Endothelial cell of umbilical vein (primary cell): ENCODE measurements around the gene MRPL38. TPM values are rescaled to one million over a fixed set of nuclear protein-coding genes. Genes with fewer than 3 reads are reported as not detected.

ENCODE experiments used
- BruUV-seq: library from RNA; stranded (reverse); fragments of 400-500 nt; replicated peaks from 2 replicates; lab custom pipeline; 2021; lab: Mats Ljungman, UMichigan
- CTCF ChIA-PET: fragments of 300-600, 350-600 bp; sonication (Branson Sonifier 250); formaldehyde crosslinking; loops from one replicate; lab custom pipeline; 2021; ENCODE audit warnings: antibody characterized with exemption, inconsistent platforms; lab: Charles Lee
- POLR2A ChIA-PET: fragments of 300-600, 350-600 bp; sonication (Branson Sonifier 250); formaldehyde crosslinking; loops from one replicate; lab custom pipeline; 2021; ENCODE audit warnings: antibody characterized with exemption, inconsistent platforms; lab: Charles Lee
- DNase-seq: peaks from one replicate; pipeline ENCODE4 v3.0.0-alpha.2; 2011; ENCODE audit warnings: low read depth, low spot score
- FAIRE-seq: peaks from 2 replicates; lab custom pipeline; 2011; peaks lifted over from hg19 to GRCh38; lab: Jason Lieb, UNC
- H2AFZ ChIP-seq: 2 replicates; pipeline ENCODE4 v1.6.0; 2012; ENCODE audit warnings: low read depth, low read length, control low read depth, inconsistent platforms
- H3K27ac ChIP-seq: 2 replicates; pipeline ENCODE4 v1.5.1; 2011; ENCODE audit warnings: low read depth, mild to moderate bottlenecking, control low read depth, low read length, moderate library complexity; ENCODE audit not compliant: insufficient read depth
- H3K27me3 ChIP-seq, 2 experiments: 2 replicates each; pipeline versions ENCODE4 v1.6.0 to v1.6.1; 2011; ENCODE audit warnings: low read length in 2 of 2, mixed read lengths in 1 of 2; ENCODE audit not compliant: control insufficient read depth in 2 of 2, insufficient read depth in 2 of 2
- H3K36me3 ChIP-seq, 2 experiments: 2 replicates in 1 of 2; 3 replicates in 1 of 2; pipeline ENCODE4 v1.5.1; 2011; ENCODE audit warnings: low read length in 2 of 2, mild to moderate bottlenecking in 1 of 2, moderate library complexity in 1 of 2; ENCODE audit not compliant: control insufficient read depth in 2 of 2, insufficient read depth in 2 of 2; ENCODE audit errors: extremely low read depth in 1 of 2
- H3K4me1 ChIP-seq: 3 replicates; pipeline ENCODE4 v1.5.1; 2011; ENCODE audit warnings: mild to moderate bottlenecking, low read length; ENCODE audit not compliant: control insufficient read depth, insufficient read depth; ENCODE audit errors: extremely low read depth
- H3K4me2 ChIP-seq: 2 replicates; pipeline ENCODE4 v1.6.1; 2011; ENCODE audit warnings: low read length, control low read depth, mixed read lengths; ENCODE audit not compliant: insufficient read depth
- H3K4me3 ChIP-seq, 3 experiments: fragments of 200-600 bp in 1 of 3; sonication (generic), shearing (Covaris generic) in 1 of 3; replicated peaks in 1 of 3; 2 replicates each; pipeline ENCODE4 v1.5.1; 2011 to 2016; ENCODE audit warnings: control low read depth in 3 of 3, low read length in 3 of 3, mild to moderate bottlenecking in 2 of 3, inconsistent platforms in 1 of 3, low read depth in 1 of 3, moderate library complexity in 1 of 3; ENCODE audit not compliant: insufficient read depth in 1 of 3
- H3K79me2 ChIP-seq: 2 replicates; pipeline ENCODE4 v1.6.0; 2012; ENCODE audit warnings: low read length, inconsistent platforms; ENCODE audit not compliant: control insufficient read depth, insufficient read depth
- H3K9ac ChIP-seq: replicated peaks from 2 replicates; pipeline ENCODE3; 2011; ENCODE audit warnings: low read length, control low read depth; ENCODE audit not compliant: insufficient read depth; ENCODE audit errors: extremely low read depth
- H3K9me1 ChIP-seq: replicated peaks from 3 replicates; pipeline ENCODE4 v1.6.0; 2011; ENCODE audit warnings: mild to moderate bottlenecking, low read length; ENCODE audit not compliant: control insufficient read depth, insufficient read depth; ENCODE audit errors: extremely low read depth
- H3K9me3 ChIP-seq: replicated peaks from 2 replicates; pipeline ENCODE4 v1.5.1; 2012; ENCODE audit warnings: low read length, inconsistent platforms; ENCODE audit not compliant: control insufficient read depth, insufficient read depth
- H4K20me1 ChIP-seq: replicated peaks from 2 replicates; pipeline ENCODE3; 2011; ENCODE audit warnings: mild to moderate bottlenecking, low read length; ENCODE audit not compliant: control insufficient read depth, insufficient read depth; ENCODE audit errors: extremely low read depth
- CTCF ChIP-seq, 2 donors: IDR thresholded peaks; 1 replicate in 1 of 2; 2 replicates in 1 of 2; pipeline ENCODE4 v1.5.1; 2011; ENCODE audit warnings: low read length in 2 of 2, mild to moderate bottlenecking in 2 of 2, moderate library complexity in 2 of 2, control low read depth in 1 of 2, inconsistent platforms in 1 of 2, low read depth in 1 of 2; ENCODE audit not compliant: insufficient read depth in 1 of 2; ENCODE audit errors: extremely low read depth in 1 of 2
- GATA2 ChIP-seq: IDR thresholded peaks from 2 replicates; pipeline ENCODE4 v1.7.0; 2011; ENCODE audit warnings: low read depth, mild to moderate bottlenecking, moderate library complexity, mixed read lengths, low read length; ENCODE audit not compliant: insufficient read length, insufficient read depth
- JUN ChIP-seq: IDR thresholded peaks from 2 replicates; pipeline ENCODE4 v1.6.1; 2011; ENCODE audit warnings: borderline replicate concordance, low read depth; ENCODE audit not compliant: insufficient read length, insufficient read depth
- MAX ChIP-seq: IDR thresholded peaks from 2 replicates; pipeline ENCODE4 v1.6.1; 2011; ENCODE audit not compliant: insufficient read depth, insufficient read length
- POLR2A ChIP-seq: IDR thresholded peaks from 2 replicates; pipeline ENCODE4 v1.6.1; 2012; ENCODE audit warnings: low read depth, mild to moderate bottlenecking, control low read depth, low read length
- POLR2AphosphoS5 ChIP-seq: IDR thresholded peaks from 2 replicates; pipeline ENCODE4 v1.6.1; 2012; ENCODE audit warnings: low read depth, mild to moderate bottlenecking, control low read depth, low read length, moderate library complexity; ENCODE audit not compliant: insufficient read depth
- dilution Hi-C: fragments of 300-500 bp; cut with MboI; formaldehyde crosslinking; loops from one replicate; pipeline ENCODE4 v1.15.0; 2019; ENCODE audit warnings: low sequenced_read_pairs; ENCODE audit not compliant: extremely low pct_ligation_motif_present
- intact Hi-C: fragments of 100-400 bp; cut with micrococcal nuclease; formaldehyde crosslinking; loops from one replicate; pipeline ENCODE4 v1.10.0; 2022
- polyA plus RNA-seq, 4 experiments: library from polyadenylated mRNA; depleted of rRNA in 3 of 4; stranded (reverse) in 3 of 4; unstranded in 1 of 4; fragments of >200 nt; gene quantifications; 2 replicates each; pipeline versions ENCODE4 v1.2.1 to v1.2.3, GENCODE V29; 2011 to 2012; ENCODE audit warnings: missing spikeins in 1 of 4
- total RNA-seq: library from RNA; stranded (reverse); gene quantifications from 2 replicates; pipeline ENCODE4 v1.2.3, GENCODE V29; 2021

Gene MRPL38
- total and polyA plus RNA-seq, 2 donors (not counting 3 experiments of a cell fraction or from before 2014, with no cell fraction given) = 82.7 to 93.8 TPM

GRCh38 chr17:75875940-75876189 is 28.8 kb downstream of the MRPL38 start:
- POLR2A ChIA-PET = interaction anchor here (0.9 to 3.0 kb wide), 3 partner anchors 17 to 96 kb away, joined by 4 to 19 read pairs (median 17); partner anchors contain the start of gene WBP2
- Histone ChIP-seq H3K27me3 (no peaks in the 10 kb centered on the region), H3K9me1 (no peaks in the 10 kb centered on the region), H2AFZ (no peak overlapping the region), H3K9me3 (no peaks in the 10 kb centered on the region), H3K4me1 (peaks cover 41% of the 10 kb centered on the region), H3K36me3 (peaks cover 3 to 18% of the 10 kb centered on the region in 2 experiments), H3K79me2 (peaks cover 6% of the 10 kb centered on the region), H3K27ac (peak overlapping the region; percentile 70), H4K20me1 (no peaks in the 10 kb centered on the region), H3K4me3 (peak overlapping the region in 1 of 3 experiments; percentile 67), H3K4me2 (peak overlapping the region; percentile 50), H3K9ac (peak overlapping the region; percentile 65)
- TF ChIP-seq POLR2AphosphoS5 (no peak), GATA2 (no peak), MAX (no peak), JUN (no peak), CTCF (IDR thresholded peaks at IDR 0.05; ENCODE audit: extremely low read depth in 1 of 2, insufficient read depth in 1 of 2, low read depth in 1 of 2, low read length in 2 of 2) (no peak), POLR2A (peak; percentile 3)
- intact Hi-C loops (loop anchor here (2.0 kb wide), 2 partner anchors 29 to 31 kb away; partner anchors contain the start of genes MRPL38 and UNC13D), dilution Hi-C loops (no loop called here)
- DNase-seq = no peak
- FAIRE-seq = no peak
- BruUV-seq = no TSS peak
- CTCF ChIA-PET = interaction anchor here (0.6 to 10.3 kb wide), 8 partner anchors 16 to 112 kb away, joined by 3 to 241 read pairs (median 3); partner anchors contain the start of genes TRIM65, UNC13D and WBP2
